CD1c-positive myeloid dendritic cell (primary cell): Measurements from ENCODE around the gene HPRT1.

ENCODE experiments used
- DNase-seq: peaks from one replicate; pipeline ENCODE4 v3.0.0-alpha.2; 2016; ENCODE audit errors: extremely low spot score

HPRT1 gene

GRCh38 chrX:134543288-134543687 is 83.3 kb downstream of the HPRT1 start:
- DNase-seq = no peak

- no peak for DNase-seq
Observed at GRCh38 chrX:134544135-134544512, 84.2 kb downstream of the HPRT1 start.

GRCh38 chrX:134544513-134545151 is 84.7 kb downstream of the HPRT1 start:
- peak; percentile 8 for DNase-seq

GRCh38 chrX:134545510-134545909 is 85.5 kb downstream of the HPRT1 start:
- no peak for DNase-seq

GRCh38 chrX:134546187-134546586 is 86.2 kb downstream of the HPRT1 start:
- DNase-seq = no peak

GRCh38 chrX:134547047-134547679 is 87.2 kb downstream of the HPRT1 start:
- peak; percentile 23 for DNase-seq

- peak; percentile 14 for DNase-seq
Observed at GRCh38 chrX:134548257-134549201, 88.6 kb downstream of the HPRT1 start.
